ENCODE results near the gene ZMYND8.

- TF ChIP-seq CTCF (conservative IDR thresholded peaks at IDR 0.05), result no peak
- TF ChIP-seq ZFX (IDR thresholded peaks at IDR 0.05), result no peak
These were observed 178.2 kb downstream of the ZMYND8 start for GRCh38 chr20:47178277-47178676.
